Central memory CD4-positive, alpha-beta T cell (primary cell): ENCODE measurements around the gene UPK3BL2.
"Not testable (repeated sequence)": the region's sequence is repeated elsewhere in the genome, so short reads cannot be mapped to it uniquely, and the experiment has no call there.

Experiments
- DNase-seq: peaks from one replicate; pipeline ENCODE4 v3.0.0; 2022

UPK3BL2 gene

GRCh38 chr7:102527822-102528793 lies 15.4 kb downstream of the UPK3BL2 start:
- DNase-seq, result not testable (repeated sequence)

- not testable (repeated sequence) for DNase-seq
Observed at GRCh38 chr7:102527182-102527581, 16.3 kb downstream of the UPK3BL2 start.

- DNase-seq, result not testable (repeated sequence)
Observed at GRCh38 chr7:102524803-102525202, 18.7 kb downstream of the UPK3BL2 start.

DNA sequence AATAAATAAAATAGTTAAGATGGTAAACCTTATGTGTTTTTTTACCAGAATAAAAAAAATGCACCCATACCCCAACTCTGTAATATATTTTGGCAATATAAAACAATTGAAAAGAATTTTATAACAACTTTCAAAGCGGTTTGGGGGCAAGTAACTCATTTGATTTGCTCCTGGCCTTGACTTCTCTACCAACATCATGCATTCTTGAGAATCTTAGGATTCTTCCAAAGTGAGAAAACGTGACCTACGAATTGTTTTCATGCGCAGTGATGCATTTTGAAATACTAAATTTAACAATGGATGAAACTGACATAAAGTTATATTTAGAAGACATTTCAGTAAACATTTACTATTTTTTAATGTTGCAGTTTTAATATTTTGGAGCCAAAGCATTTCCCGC lies 22.7 kb downstream of the UPK3BL2 start:
- not testable (repeated sequence) for DNase-seq

- not testable (repeated sequence) for DNase-seq
Observed at GRCh38 chr7:102517550-102518147, 25.8 kb downstream of the UPK3BL2 start, which contains the start of gene RASA4B. Gene RASA4B, minus strand, starts transcription at chr7:102517777. Its CDS starts 67 bp downstream, at chr7:102517710.

GRCh38 chr7:102516951-102517350 lies 26.5 kb downstream of the UPK3BL2 start:
- not testable (repeated sequence) for DNase-seq

GRCh38 chr7:102515889-102516288 lies 27.6 kb downstream of the UPK3BL2 start:
- not testable (repeated sequence) for DNase-seq

- not testable (repeated sequence) for DNase-seq
Observed at GRCh38 chr7:102514881-102515721, 28.4 kb downstream of the UPK3BL2 start.

GRCh38 chr7:102512642-102513221 lies 30.8 kb downstream of the UPK3BL2 start:
- not testable (repeated sequence) for DNase-seq

GRCh38 chr7:102511860-102512522 lies 31.5 kb downstream of the UPK3BL2 start:
- not testable (repeated sequence) for DNase-seq

DNA sequence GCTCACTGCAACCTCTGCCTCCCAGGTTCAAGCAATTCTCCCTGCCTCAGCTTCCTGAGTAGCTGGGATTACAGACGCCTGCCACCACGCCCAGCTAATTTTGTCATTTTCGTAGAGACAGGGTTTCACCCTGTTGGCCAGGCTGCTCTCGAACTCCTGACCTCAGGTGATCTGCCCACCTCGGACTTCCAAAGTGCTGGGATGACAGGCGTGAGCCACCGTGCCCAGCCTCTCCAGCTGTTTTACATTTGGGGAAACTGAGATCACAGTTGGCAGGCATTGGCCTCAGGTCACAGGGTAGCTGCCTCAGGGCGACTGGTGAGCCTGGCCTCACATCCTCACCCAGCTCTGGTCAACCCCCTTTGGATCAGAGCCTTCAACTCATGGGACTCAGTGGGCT lies 32.9 kb downstream of the UPK3BL2 start:
- not testable (repeated sequence) for DNase-seq

DNA sequence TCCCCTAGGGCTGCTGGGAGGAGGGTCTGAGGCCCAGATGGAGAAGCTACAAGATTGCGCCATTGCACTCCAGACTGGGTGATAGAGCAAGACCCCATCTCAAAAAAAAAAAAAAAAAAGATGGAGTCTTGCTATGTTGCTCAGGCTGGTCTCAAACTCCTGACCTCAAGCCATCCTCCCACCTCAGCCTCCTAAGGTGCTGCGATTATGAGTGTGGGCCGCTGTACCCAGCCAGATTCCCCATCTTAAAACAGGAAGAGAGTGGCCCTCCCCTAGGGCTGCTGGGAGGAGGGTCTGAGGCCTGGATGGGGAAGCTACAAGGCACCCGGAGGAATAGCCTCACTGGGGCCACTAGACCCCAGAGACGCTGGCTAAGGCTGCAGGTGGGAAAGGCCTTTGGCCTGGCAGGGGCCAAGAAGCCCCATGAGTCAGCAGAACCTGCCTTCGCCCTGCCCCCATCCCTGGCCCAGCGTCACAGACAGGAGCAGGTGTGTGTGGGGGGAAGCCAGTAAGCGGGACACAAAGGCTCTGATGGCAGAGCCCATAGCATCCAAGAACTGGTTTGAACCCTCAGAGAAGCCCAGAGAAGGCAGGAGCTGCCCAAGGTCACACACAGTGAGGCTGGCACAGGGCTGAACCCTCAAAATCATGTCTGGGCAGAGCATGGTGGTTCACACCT lies 35.9 kb downstream of the UPK3BL2 start:
- DNase-seq, result not testable (repeated sequence)

DNA sequence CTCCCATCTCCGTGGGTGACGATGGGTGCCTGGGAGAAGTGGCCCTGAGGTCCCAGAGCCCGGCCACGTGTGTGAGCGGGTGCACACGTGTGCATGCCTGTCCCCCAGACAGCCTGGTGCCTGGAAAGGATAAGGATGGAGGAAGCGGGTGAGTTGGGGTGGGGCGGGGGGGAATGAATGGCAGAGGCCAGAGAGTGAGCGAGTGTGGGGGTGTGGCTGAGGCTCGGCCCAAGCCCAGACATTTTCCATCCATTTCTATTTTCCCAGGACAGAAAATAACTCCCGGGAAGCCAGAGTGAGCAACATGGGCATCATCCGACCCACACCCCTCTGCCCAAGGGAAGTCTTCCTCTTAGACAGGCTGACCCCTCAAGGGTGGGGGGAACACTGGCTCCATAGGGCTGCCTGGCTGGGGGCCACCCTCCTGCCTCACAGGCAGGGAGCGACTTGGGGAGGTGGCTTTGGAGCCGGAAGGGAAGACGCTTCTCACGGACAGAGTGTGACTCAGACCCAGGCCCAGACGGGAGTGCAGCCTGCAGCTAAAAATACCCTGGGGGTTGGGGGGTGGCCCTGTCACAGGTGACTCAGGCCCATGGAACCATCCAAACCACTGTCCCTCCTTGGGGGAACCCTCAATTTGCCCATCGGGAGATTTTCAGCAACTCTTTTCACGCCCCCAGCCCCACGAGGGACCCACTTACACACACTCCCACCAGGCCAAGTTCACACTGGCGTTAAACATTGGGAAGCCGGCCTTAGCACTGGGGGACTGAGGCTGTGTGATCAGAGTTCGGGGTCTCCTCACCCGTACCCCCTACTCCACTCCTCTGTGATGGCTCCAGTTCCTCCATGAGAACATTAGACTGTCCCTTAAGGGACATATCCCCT lies 38.0 kb downstream of the UPK3BL2 start:
- DNase-seq, result not testable (repeated sequence)

DNA sequence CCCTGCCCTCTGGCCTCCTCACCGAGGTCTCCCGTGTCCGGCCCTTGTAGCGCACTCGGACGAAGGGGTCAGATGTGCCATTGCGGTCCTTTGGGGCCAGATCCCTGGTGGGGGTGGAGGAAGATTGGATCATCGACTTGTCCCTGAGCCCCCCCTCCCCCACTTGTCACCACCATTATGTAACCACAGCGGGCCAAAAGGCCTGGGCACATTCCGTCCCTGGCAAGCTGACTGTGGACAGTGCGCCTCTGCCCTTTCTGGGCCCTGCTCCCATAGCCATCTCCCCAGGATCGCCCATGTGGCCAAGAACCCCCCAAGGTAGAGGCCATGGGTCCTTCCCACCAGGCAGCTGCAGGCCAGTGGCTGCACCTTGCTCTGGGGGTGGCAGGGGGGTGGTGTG lies 40.4 kb downstream of the UPK3BL2 start:
- DNase-seq, result not testable (repeated sequence)

DNA sequence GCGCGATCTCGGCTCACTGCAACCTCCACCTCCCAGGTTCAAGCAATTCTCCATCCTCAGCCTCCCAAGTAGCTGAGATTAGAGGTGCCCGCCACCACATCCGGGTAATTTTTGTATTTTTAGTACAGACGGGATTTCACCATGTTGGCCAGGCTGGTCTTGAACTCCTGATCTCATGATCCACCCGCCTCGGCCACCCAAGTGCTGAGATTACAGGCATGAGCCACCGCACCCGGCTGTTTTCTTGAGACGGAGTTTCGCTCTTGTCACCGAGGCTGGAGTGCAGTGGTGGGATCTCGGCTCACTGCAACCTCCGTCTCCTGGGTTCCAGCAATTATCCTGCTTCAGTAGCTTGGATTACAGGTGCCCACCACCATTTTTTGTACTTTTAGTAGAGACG lies 45.2 kb downstream of the UPK3BL2 start:
- DNase-seq, result not testable (repeated sequence)

DNA sequence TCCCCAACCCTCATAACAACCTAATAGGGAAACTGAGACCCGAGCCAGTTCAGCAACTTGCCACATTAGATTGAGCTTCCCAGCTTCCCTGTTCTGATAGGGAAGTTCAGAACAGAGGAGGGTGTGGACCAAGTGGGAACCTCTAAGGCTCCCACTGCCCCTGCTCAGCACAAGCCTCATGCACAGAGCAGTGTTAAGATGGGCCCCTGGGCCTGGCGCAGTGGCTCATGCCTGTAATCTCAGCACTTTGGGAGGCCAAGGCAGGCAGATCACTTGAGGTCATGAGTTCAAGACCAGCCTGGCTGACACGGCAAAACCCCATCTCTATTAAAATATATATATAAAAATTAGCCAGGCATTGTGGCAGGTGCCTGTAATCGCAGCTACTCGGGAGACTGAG lies 46.2 kb downstream of the UPK3BL2 start:
- DNase-seq, result not testable (repeated sequence)

GRCh38 chr7:102496861-102497260 lies 46.6 kb downstream of the UPK3BL2 start:
- DNase-seq, result not testable (repeated sequence)

GRCh38 chr7:102494473-102495149 lies 48.9 kb downstream of the UPK3BL2 start:
- not testable (repeated sequence) for DNase-seq

DNA sequence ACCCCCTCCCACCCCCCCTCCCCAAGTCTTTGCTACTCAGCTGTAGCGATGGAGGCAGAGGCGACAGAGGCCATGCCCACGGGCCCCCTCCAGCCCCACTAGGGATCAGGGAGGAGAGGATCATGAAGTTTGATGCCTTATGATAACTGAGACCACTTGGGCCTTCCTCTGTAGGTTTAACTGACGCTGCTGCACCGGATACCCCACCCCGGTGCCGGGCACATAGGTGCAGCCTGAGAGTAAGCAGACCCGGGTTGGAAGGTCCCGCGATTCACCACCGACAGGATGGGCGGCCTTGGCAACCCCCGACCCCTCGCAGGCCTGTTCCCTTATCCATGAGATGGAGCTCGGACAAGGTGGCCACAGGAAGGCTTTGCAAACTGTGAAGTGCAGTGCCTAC lies 49.5 kb downstream of the UPK3BL2 start:
- DNase-seq, result not testable (repeated sequence)
